Thoracic aorta (tissue), 2 donors: ENCODE measurements around the gene RDH16. TPM values are rescaled to one million over a fixed set of nuclear protein-coding genes. Genes with fewer than 3 reads are reported as not detected.

ENCODE experiments used
- ATAC-seq: fragments of 150-250 bp; one replicate; pipeline ENCODE4 v1.8.0; 2017; ENCODE audit warnings: low read depth; ENCODE audit not compliant: insufficient number of reproducible peaks, low FRiP score
- DNase-seq: peaks from one replicate; pipeline ENCODE4 v3.0.0-alpha.2; 2020; ENCODE audit warnings: low spot score
- H3K27ac ChIP-seq, 2 donors: fragments of 200-600 bp; sonication (generic); 1 replicate in 1 of 2; 2 replicates in 1 of 2; pipeline ENCODE4 v1.5.1; 2016; ENCODE audit warnings: mild to moderate bottlenecking in 2 of 2, moderate library complexity in 2 of 2
- H3K27me3 ChIP-seq: fragments of 200-600 bp; sonication (generic); replicated peaks from 2 replicates; pipeline ENCODE4 v1.6.0; 2016; ENCODE audit warnings: mild to moderate bottlenecking; ENCODE audit not compliant: insufficient read depth
- H3K36me3 ChIP-seq: fragments of 200-600 bp; sonication (generic); one replicate; pipeline ENCODE4 v1.5.1; 2016
- H3K4me1 ChIP-seq, 2 donors: fragments of 200-600 bp; sonication (generic); 1 replicate in 1 of 2; 2 replicates in 1 of 2; pipeline versions ENCODE4 v1.5.1 to v1.6.0; 2016; ENCODE audit warnings: low read depth in 2 of 2, mild to moderate bottlenecking in 1 of 2; ENCODE audit not compliant: control insufficient read depth in 1 of 2
- H3K4me3 ChIP-seq: fragments of 200-600 bp; sonication (generic); 2 replicates; pipeline ENCODE4 v1.5.1; 2016; ENCODE audit warnings: mild to moderate bottlenecking
- H3K9me3 ChIP-seq: fragments of 200-600 bp; sonication (generic); 2 replicates; pipeline ENCODE4 v1.5.1; 2016
- CTCF ChIP-seq: fragments of 200-600 bp; sonication (generic); IDR thresholded peaks from one replicate; pipeline ENCODE4 v1.5.1; 2019; ENCODE audit warnings: antibody characterized with exemption
- total RNA-seq, 2 donors: library from RNA; depleted of rRNA; stranded (reverse); fragments of >200 nt; gene quantifications; one replicate each; pipeline versions ENCODE4 v1.1.0 to v1.2.3, GENCODE V29; 2016

Gene RDH16
- total RNA-seq, 2 donors from 2014 or later, result 0.54 to 0.71 TPM

DNA sequence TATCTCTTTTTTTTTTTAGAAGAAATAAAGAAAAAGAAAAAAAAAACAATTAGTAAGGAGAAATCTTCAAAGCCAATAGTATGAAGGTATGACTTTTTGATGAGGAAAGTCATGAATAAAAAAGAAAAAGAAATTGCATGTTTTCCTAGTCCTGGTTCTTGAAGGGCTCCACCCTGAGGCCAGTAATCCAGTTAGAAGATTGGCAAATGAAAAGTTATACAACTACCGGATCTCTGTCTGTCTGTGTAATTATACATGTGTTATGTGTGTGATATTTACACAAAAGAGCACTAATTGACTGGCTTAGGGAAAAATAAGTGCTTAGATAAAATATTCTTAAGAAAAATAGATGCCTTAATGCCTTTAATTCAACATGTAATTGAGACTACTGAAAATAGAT, 51.6 kb downstream of the RDH16 start:
- DNase-seq (no peak), ATAC-seq (no peak)
- H3K36me3 ChIP-seq, result no peaks in the 10 kb centered on the region
- H3K4me3 ChIP-seq, result no peak overlapping the region
- H3K27me3 ChIP-seq, result no peaks in the 10 kb centered on the region
- no peak for TF ChIP-seq CTCF
- no peaks in the 10 kb centered on the region for H3K4me1 ChIP-seq
- H3K9me3 ChIP-seq, result peaks cover 12% of the 10 kb centered on the region
- H3K27ac ChIP-seq, result no peak overlapping the region

- no peak overlapping the region for H3K4me3 ChIP-seq
- H3K4me1 ChIP-seq, result no peaks in the 10 kb centered on the region
- H3K9me3 ChIP-seq, result peaks cover 13% of the 10 kb centered on the region
- no peak overlapping the region for H3K27ac ChIP-seq
- ATAC-seq (no peak), DNase-seq (no peak)
- H3K27me3 ChIP-seq, result no peaks in the 10 kb centered on the region
- TF ChIP-seq CTCF, result no peak
- no peaks in the 10 kb centered on the region for H3K36me3 ChIP-seq
Observed at GRCh38 chr12:56903374-56903773, 54.0 kb downstream of the RDH16 start.

Other genes with a start within 250 kb of the RDH16 start
- 100 to 1,000 TPM; 509 to 657 TPM for gene NACA, start 232.3 kb downstream of the RDH16 start, total RNA-seq
- gene PRIM1, start 205.3 kb downstream of the RDH16 start, total RNA-seq, result 1 to 10 TPM; 2.3 to 4.0 TPM
- 1 to 10 TPM in 1 of 2 donors, not detected in 1; 2.0 TPM for gene HSD17B6, start 194.3 kb downstream of the RDH16 start, total RNA-seq
- under 1 TPM in 1 of 2 donors, not detected in 1; 0.27 TPM for gene SDR9C7, start 23.2 kb downstream of the RDH16 start, total RNA-seq
- gene ZBTB39, start 48.9 kb upstream of the RDH16 start, total RNA-seq, result 1 to 10 TPM; 3.1 to 8.3 TPM
- gene TAC3, start 58.9 kb upstream of the RDH16 start, total RNA-seq, result not detected
- 1 to 10 TPM; 1.7 to 2.2 TPM for gene MYO1A, start 92.5 kb upstream of the RDH16 start, total RNA-seq
- gene NEMP1, start 121.2 kb upstream of the RDH16 start, total RNA-seq, result 1 to 10 TPM; 6.6 to 6.9 TPM
- gene NAB2, start 131.5 kb upstream of the RDH16 start, total RNA-seq, result 10 to 100 TPM; 30.5 to 39.3 TPM
- 100 to 1,000 TPM; 133 to 185 TPM for gene STAT6, start 153.8 kb upstream of the RDH16 start, total RNA-seq
- 100 to 1,000 TPM; 663 to 755 TPM for gene LRP1, start 170.9 kb upstream of the RDH16 start, total RNA-seq
- not detected for gene LRP1-AS, start 190.0 kb upstream of the RDH16 start, total RNA-seq